ENCODE results near the gene SMARCA1.

Gene SMARCA1

GRCh38 chrX:129450123-129450522 is 73.2 kb downstream of the SMARCA1 start:
- H3K9me3 ChIP-seq (replicated peaks; ENCODE audit: insufficient read depth, low read length), result no peaks in the 10 kb centered on the region
- H3F3A ChIP-seq (ENCODE audit: insufficient read depth, low read length), result no peaks in the 10 kb centered on the region
- H2AFZ ChIP-seq (ENCODE audit: low read length), result no peak overlapping the region
- no peaks in the 10 kb centered on the region for H3K36me3 ChIP-seq (replicated peaks; ENCODE audit: insufficient read depth, low read length)
- H4K20me1 ChIP-seq (ENCODE audit: insufficient read depth, low read length), result no peaks in the 10 kb centered on the region
- H3K79me2 ChIP-seq (ENCODE audit: low read length), result no peaks in the 10 kb centered on the region
- H3K27ac ChIP-seq (ENCODE audit: low read length), result no peak overlapping the region
- no peaks in the 10 kb centered on the region for H3K27me3 ChIP-seq (replicated peaks; ENCODE audit: insufficient read depth, low read length)
- H3K9ac ChIP-seq (ENCODE audit: low read length), result no peak overlapping the region
- H3K9me2 ChIP-seq (replicated peaks; ENCODE audit: insufficient read depth, low read length), result no peaks in the 10 kb centered on the region
- no peaks in the 10 kb centered on the region for H3K4me1 ChIP-seq (ENCODE audit: low read length)
- TF ChIP-seq EZH2 (optimal IDR thresholded peaks at IDR 0.05; ENCODE audit: low read depth, low read length), result no peak
- TF ChIP-seq CTCF (IDR thresholded peaks at IDR 0.05; ENCODE audit: low read length), result no peak
- TF ChIP-seq EZH2phosphoT487 (IDR thresholded peaks at IDR 0.05; ENCODE audit: low read length), result no peak
- DNase-seq, result no peak
- H3K4me2 ChIP-seq (ENCODE audit: low read depth, low read length), result no peak overlapping the region
- no peak overlapping the region for H3K4me3 ChIP-seq (ENCODE audit: low read length)

GRCh38 chrX:129449148-129449547 is 74.1 kb downstream of the SMARCA1 start:
- H3K79me2 ChIP-seq (ENCODE audit: low read length), result no peaks in the 10 kb centered on the region
- no peak overlapping the region for H3K4me2 ChIP-seq (ENCODE audit: low read depth, low read length)
- no peak overlapping the region for H3K27ac ChIP-seq (ENCODE audit: low read length)
- no peak for DNase-seq
- TF ChIP-seq CTCF (IDR thresholded peaks at IDR 0.05; ENCODE audit: low read length) (no peak), EZH2 (optimal IDR thresholded peaks at IDR 0.05; ENCODE audit: low read depth, low read length) (no peak), EZH2phosphoT487 (IDR thresholded peaks at IDR 0.05; ENCODE audit: low read length) (no peak)
- H3K9me3 ChIP-seq (replicated peaks; ENCODE audit: insufficient read depth, low read length), result no peaks in the 10 kb centered on the region
- H3F3A ChIP-seq (ENCODE audit: insufficient read depth, low read length), result no peaks in the 10 kb centered on the region
- H3K9me2 ChIP-seq (replicated peaks; ENCODE audit: insufficient read depth, low read length), result no peaks in the 10 kb centered on the region
- H3K27me3 ChIP-seq (replicated peaks; ENCODE audit: insufficient read depth, low read length), result no peaks in the 10 kb centered on the region
- H2AFZ ChIP-seq (ENCODE audit: low read length), result no peak overlapping the region
- H3K4me3 ChIP-seq (ENCODE audit: low read length), result no peak overlapping the region
- no peaks in the 10 kb centered on the region for H4K20me1 ChIP-seq (ENCODE audit: insufficient read depth, low read length)
- H3K36me3 ChIP-seq (replicated peaks; ENCODE audit: insufficient read depth, low read length), result no peaks in the 10 kb centered on the region
- no peaks in the 10 kb centered on the region for H3K4me1 ChIP-seq (ENCODE audit: low read length)
- no peak overlapping the region for H3K9ac ChIP-seq (ENCODE audit: low read length)

- no peak overlapping the region for H3K27ac ChIP-seq (ENCODE audit: low read length)
- no peaks in the 10 kb centered on the region for H3K4me1 ChIP-seq (ENCODE audit: low read length)
- TF ChIP-seq CTCF (IDR thresholded peaks at IDR 0.05; ENCODE audit: low read length) (no peak), EZH2 (optimal IDR thresholded peaks at IDR 0.05; ENCODE audit: low read depth, low read length) (no peak), EZH2phosphoT487 (IDR thresholded peaks at IDR 0.05; ENCODE audit: low read length) (no peak)
- no peaks in the 10 kb centered on the region for H4K20me1 ChIP-seq (ENCODE audit: insufficient read depth, low read length)
- no peaks in the 10 kb centered on the region for H3K9me3 ChIP-seq (replicated peaks; ENCODE audit: insufficient read depth, low read length)
- no peak overlapping the region for H3K4me3 ChIP-seq (ENCODE audit: low read length)
- no peaks in the 10 kb centered on the region for H3K9me2 ChIP-seq (replicated peaks; ENCODE audit: insufficient read depth, low read length)
- H3F3A ChIP-seq (ENCODE audit: insufficient read depth, low read length), result no peaks in the 10 kb centered on the region
- no peaks in the 10 kb centered on the region for H3K27me3 ChIP-seq (replicated peaks; ENCODE audit: insufficient read depth, low read length)
- H3K36me3 ChIP-seq (replicated peaks; ENCODE audit: insufficient read depth, low read length), result no peaks in the 10 kb centered on the region
- no peak overlapping the region for H2AFZ ChIP-seq (ENCODE audit: low read length)
- DNase-seq, result no peak
- no peak overlapping the region for H3K9ac ChIP-seq (ENCODE audit: low read length)
- H3K79me2 ChIP-seq (ENCODE audit: low read length), result no peaks in the 10 kb centered on the region
- no peak overlapping the region for H3K4me2 ChIP-seq (ENCODE audit: low read depth, low read length)
Measured at GRCh38 chrX:129445436-129445835, 77.9 kb downstream of the SMARCA1 start.

Measured in MM.1S (cell line).